GM18519 (cell line): Measurements from ENCODE around the gene PPP1R7.

Experiments
- ATAC-seq: cut with Tn5 transposase; IDR thresholded peaks from one replicate; pipeline ENCODE4 v1.9.1; 2021; ENCODE audit warnings: mild to moderate bottlenecking, moderate library complexity; ENCODE audit not compliant: unreplicated experiment, low FRiP score

PPP1R7 gene

GRCh38 chr2:241118737-241119505 is 31.3 kb upstream of the PPP1R7 start:
- no peak for ATAC-seq

GRCh38 chr2:241120440-241120839 is 29.8 kb upstream of the PPP1R7 start:
- no peak for ATAC-seq

- no peak for ATAC-seq
Observed at GRCh38 chr2:241121008-241121407, 29.3 kb upstream of the PPP1R7 start.

- no peak for ATAC-seq
Observed at GRCh38 chr2:241122376-241123002, 27.8 kb upstream of the PPP1R7 start.

DNA sequence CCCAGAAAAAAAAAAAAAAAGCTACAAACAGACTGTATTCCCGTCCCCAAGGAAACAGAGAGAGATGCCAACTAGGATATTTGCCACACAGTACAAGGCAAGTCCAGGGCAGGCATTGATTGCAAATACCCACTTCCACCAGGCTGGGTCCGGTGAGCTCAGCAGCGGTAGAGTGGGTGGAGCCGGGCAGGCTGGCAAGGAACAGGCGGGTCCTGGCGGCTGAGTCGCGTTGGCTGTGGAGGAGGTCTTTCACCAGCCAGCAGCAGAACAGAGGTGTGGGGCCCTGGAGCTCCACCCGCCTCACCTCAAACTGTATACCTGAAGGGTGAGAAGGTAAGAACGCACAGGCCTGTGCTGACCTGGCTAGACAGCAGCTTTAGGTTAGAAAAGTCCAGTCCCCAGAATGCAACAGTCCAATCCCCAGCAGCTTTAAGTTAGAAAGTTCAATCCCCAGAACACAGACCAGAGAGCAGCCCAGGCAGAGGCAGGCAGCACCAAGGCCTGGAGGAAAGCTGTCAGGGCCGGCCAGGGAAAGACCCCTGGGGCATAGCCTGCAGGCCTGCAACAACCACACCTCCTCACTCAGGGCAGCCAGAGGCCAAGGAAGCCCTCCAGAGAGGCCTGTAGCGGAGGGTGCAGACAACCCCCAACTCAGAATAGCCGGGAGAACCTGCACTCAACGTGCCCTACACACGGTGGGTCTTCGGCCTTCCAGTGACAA is 26.3 kb upstream of the PPP1R7 start:
- no peak for ATAC-seq

DNA sequence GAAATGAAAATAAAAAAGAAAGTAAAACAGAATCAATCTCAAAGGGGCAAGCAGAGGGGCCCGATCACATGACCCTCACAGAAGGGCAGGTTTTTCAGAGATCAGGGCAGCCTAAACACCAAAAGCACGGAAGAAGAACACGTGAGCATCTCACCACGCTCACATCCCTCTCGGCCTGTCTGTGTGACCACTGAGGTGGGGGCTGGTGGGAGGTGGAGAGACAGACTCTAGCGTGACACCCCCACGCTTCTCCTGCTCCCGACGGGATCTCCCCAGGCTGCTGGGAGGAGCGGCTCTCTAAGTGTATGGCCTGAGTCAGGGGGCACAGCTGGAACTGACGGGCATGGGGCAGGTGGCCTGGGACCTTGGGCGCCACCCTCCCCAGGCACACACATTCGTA is 24.6 kb upstream of the PPP1R7 start:
- ATAC-seq = no peak

GRCh38 chr2:241126201-241126611 is 24.1 kb upstream of the PPP1R7 start:
- no peak for ATAC-seq

- no peak for ATAC-seq
Observed at GRCh38 chr2:241126771-241127202, 23.5 kb upstream of the PPP1R7 start.

DNA sequence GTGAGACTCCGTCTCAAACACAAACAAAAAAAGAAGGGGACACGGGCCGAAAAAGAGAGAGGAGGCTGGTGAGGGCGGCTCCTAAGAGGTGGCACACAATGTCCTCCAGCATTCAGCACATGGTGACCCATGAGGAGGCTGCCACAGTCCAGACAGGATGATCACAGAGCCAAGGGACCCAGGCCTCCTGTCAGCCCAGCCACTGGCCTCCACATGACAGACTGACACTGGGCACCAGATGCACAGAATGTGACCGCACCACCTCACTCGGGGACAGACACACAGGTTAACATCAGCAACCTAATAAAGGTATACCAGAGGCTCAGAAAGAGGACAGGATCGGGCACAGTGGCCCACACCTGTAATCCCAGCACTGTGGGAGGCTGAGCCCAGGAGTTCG is 22.0 kb upstream of the PPP1R7 start:
- no peak for ATAC-seq

DNA sequence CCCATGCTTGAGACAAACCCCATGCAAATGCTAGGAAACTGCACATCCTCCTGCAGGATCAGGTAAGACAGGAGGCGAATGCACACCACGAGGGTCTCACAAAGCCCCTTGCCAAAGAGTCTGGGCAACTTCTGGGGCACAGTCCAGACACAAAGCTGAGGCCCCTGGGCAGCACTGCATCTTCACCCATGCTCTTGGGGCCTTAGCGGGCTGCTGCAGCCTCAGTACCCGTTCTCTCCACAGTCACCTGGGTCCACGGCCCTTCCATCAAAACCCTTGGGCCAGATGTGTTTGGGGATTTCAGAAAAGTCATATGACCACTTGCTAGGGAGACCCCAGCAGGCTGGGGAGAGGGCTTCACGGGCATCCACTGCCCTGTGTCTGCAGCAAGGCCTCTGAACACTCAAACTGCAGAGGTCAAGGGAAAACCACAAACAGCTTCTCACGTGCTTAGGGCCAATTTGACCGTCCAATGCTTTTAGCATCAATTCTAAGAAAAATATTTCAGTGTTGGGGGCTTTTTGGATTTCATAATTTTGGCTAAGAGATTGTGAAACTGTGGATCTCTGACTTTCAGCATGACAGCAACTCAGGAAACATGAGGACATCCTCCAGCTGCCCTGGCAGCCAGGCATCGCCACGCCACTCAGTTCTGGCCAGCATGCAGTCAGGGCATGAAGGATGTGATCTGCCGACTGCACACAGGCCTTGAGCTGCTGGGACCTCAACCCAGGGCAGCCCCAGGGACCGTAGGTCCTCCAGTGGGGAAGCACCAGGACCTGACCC is 21.0 kb upstream of the PPP1R7 start:
- no peak for ATAC-seq

DNA sequence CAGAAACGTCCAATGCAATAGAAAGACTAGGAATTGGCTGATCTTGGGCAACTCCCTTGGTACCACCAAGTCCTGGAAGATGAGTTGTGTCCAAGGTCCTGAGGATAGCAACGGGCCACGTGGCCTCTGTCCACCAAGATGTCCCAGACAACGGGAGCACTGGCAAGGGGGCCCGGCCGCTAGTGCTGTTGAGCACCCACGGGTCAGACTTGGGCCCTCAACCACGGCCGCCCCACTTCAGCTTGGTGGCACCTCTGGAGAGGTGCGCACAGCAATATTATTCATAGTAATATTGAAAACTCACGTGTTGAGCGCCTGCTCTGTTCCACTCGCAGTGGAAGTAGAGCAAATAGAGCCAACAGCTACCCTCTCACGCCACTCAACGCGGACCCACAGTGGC is 20.0 kb upstream of the PPP1R7 start:
- ATAC-seq = no peak

DNA sequence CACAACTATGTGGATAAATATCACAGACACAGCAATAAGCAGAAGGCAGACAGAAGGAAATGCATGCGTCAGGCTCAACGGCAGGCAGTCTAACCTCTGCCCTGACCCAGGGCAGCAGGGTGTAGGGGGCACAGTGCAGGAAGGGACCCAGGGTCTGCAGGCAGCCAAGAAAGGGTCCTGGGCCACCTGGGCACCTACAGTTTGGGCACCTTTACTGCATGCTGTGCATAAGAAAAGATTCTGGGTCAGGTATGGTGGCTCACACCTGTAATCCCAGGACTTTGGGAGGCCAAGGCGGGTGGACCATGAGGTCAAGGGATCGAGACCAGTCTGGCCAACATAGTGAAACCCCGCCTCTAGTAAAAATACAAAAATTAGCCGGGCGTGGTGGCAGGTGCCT is 18.7 kb upstream of the PPP1R7 start:
- ATAC-seq = no peak

GRCh38 chr2:241132538-241133435 is 17.5 kb upstream of the PPP1R7 start:
- ATAC-seq = no peak

- ATAC-seq = no peak
Observed at GRCh38 chr2:241133436-241133820, 16.8 kb upstream of the PPP1R7 start.

DNA sequence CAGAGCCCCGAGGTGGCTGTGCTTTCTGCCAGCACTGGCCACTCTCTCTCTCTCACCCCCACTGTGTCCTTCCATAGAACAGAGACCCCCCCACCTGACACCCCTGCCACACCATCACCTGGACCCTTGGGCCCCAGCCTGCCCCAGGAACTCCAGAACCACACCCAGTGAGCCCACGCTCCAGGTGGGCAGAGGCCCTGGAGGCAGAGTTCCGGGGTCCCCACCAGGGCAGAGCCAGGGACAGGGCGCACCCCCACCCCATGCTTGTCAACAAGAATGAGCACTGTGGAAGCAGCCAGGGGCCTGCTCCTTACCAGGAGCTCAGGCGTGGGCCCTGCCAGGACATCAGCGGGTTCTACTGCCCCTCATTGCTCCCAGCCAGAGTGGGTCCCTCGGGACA is 15.6 kb upstream of the PPP1R7 start:
- ATAC-seq = no peak

- ATAC-seq = no peak
Observed at GRCh38 chr2:241135737-241136136, 14.5 kb upstream of the PPP1R7 start.

- no peak for ATAC-seq
Observed at GRCh38 chr2:241136191-241136590, 14.1 kb upstream of the PPP1R7 start.

- no peak for ATAC-seq
Observed at GRCh38 chr2:241136661-241137260, 13.5 kb upstream of the PPP1R7 start.
